Fibroblast of gingiva (primary cell): Measurements from ENCODE around the gene CCDC33.

Source experiments
- DNase-seq: peaks from one replicate; pipeline ENCODE4 v3.0.0-alpha.2; 2011; ENCODE audit warnings: low read depth

CCDC33 gene

DNA sequence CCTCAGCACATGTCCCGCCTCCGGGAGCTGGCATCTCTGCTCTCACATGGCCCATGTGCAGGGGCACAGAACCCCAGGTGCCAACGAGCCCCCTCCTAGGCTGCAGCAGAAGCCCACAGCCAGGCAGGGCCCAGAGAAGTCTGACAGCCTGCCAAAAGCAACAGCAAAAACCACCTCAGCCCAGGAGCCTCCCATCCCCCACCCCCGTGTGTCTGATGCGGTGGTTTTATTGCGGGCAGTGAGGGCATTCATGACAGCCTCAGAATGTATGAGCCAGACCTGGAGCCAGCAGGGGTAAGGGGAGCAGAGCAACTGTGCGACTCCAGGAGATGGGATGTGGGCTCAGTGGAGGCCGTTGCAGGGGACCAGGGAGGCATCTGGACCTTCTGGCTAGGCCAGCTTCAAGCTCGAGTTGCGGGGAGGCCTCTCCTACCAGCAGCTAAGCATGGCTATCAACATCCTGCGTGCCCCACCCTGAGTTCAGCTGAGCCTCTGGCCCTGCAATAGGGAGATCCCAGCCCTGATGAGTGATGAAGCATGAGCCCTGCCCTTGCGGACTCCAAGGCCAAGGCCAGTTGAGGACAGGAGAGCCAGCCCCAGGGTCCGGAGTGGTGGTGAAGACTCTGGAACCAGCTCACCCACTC, 78.8 kb downstream of the CCDC33 start:
- DNase-seq: no peak

DNA sequence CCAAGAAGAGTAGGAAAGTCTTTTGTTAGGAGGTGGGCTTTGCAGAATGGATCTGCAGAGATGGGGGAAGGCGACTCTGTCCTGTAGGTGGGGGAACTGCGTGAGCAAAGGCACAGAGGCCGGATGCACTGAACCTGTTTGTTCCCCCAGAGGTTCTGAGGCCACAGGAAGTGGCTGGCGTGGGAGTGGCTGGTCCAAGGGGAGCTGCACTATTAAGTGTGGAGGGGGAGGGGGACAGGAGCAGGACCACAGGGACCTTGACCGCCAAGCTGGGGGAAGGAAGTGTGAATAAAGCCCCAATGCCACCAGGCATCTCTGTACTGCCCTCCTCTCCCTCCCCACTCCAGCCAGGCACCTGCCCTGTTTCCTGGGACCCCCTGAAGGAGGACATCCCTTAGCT, 79.5 kb downstream of the CCDC33 start:
- no peak for DNase-seq

DNA sequence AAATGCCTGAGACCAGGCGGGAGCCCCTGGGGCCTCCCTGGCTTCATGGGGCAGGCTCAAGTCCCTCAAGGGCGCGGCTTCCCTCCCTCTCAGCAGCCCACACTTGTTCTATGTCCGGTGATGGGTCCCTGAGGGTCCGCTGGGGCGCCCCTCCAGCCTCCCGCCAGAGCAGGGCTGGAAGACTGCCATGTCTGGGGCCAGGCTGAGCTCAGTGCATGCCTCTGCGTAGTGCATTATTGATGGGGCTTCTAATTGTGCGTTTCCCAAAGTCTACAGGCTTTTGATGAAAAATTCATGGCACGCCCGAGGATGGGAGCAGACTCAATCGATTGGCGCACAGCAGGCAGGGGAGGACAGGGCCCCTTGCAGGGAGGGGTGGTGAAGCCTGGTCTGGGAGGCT, 80.0 kb downstream of the CCDC33 start:
- no peak for DNase-seq

DNA sequence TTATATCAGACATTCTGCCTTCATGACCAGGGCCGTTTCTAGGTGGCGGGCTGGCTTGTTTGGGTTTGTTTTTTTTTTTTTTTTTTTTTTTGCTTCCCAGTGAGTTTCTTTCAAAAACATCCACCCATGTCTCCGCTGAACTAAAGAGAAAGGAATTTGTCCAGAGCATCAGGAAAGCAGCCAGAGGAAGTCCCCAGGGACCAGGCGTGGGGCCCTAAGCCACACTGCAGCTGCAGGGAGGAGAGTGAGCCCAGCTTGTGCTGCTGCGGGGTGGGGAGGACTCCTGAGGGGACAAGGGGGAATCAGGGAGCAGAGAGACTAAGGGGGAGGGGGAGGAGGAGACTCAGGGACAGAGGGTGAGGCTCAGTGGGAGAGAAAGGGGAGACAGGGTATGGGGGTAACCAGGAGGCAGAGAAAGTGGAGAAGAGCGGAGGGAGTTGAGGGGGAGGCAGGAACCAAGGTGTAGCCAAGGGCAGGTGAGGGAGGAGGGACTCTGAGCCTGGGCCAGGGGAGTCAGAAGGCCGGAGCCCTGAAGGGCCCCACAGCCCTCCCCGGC, 81.8 kb downstream of the CCDC33 start:
- peak; percentile 94 for DNase-seq

DNA sequence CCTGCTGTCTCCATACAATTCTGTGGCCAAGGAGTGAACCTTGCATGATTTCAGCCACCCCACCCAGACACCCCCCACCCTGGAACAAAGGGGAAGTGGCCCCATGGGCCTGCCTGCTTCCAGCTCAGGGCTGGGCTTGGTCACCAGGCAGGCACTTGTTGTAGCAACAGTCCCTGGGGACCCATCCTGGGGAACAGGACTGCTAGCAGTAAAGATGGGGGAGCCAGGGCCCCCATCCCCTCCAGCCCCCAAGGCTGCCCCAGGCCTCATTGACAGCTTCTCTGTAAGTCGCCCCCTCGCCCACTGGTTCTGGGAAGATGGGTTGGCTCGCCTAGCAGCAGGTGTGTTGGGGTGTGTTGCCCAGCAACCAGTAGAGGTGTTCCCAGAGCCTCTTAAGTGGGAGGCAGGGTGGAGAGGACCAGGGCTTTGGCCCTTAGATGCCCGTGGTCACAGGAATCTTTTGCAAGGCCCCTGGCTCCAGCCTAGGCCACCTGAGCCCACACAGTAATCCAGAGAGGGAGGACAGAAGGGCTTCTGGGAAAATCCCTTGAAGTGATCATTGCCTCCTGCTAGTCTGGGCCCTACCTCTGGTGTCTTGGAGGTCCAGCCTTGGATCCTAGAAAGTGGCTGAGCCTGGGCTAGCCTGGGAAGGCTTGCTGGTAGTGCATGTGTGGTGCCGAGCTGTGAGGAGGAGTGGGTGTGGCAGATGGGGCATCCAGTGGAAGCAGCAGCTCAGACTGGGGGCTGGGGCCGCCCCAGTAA, 82.4 kb downstream of the CCDC33 start:
- no peak for DNase-seq

DNA sequence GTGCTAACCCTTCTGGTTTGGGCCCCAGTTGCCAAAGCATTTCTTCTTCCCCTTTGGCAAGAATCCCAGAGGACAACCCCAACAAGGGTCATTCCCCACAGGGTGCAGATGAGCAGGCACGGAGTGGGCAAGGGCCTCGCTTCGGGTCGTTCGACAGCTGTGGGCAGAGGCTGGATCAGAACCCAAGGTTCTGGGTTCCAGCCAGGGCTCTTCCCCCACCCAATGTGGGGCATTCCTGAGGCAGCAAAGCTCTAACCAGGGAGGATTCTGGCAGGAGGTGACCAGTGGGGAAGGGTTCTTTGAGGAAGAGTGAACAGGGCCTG, 83.0 kb downstream of the CCDC33 start:
- no peak for DNase-seq

DNA sequence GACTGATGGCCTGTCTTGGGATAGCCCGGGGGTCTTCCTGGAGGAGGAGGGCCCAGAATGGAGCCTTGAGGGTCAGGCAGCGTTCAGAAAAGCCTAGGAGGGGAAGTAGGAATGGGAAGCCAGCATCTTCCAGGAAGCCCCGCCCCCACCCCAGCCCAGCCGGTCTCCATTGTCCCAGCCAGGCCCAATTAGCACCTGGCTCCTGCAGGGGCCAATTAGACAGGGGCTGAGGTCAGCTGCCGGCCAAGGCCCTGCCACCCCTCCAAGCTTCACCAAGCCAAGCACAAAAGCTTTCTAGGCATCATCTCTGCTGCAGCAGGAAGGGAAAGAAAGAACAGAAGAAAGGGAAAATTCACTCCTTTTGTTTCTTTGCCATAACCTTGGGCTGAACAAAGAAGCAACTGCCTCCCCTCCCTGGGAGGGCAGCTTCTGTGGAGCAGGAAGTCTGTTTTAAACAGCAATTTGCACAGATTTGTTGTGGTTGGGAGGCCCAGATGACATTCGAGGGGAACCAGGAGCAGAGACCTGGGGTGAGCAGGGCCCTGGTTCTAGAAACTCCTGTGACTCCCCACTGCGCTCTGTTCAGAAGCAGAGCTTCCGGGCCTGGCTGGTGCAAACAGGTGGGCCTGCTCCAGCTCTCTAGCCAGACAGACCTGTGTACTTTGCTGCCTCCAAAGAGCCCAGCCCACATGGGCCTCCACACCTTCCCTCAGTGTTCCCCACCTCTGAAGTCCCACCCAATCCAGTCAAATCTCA, 83.6 kb downstream of the CCDC33 start:
- no peak for DNase-seq

DNA sequence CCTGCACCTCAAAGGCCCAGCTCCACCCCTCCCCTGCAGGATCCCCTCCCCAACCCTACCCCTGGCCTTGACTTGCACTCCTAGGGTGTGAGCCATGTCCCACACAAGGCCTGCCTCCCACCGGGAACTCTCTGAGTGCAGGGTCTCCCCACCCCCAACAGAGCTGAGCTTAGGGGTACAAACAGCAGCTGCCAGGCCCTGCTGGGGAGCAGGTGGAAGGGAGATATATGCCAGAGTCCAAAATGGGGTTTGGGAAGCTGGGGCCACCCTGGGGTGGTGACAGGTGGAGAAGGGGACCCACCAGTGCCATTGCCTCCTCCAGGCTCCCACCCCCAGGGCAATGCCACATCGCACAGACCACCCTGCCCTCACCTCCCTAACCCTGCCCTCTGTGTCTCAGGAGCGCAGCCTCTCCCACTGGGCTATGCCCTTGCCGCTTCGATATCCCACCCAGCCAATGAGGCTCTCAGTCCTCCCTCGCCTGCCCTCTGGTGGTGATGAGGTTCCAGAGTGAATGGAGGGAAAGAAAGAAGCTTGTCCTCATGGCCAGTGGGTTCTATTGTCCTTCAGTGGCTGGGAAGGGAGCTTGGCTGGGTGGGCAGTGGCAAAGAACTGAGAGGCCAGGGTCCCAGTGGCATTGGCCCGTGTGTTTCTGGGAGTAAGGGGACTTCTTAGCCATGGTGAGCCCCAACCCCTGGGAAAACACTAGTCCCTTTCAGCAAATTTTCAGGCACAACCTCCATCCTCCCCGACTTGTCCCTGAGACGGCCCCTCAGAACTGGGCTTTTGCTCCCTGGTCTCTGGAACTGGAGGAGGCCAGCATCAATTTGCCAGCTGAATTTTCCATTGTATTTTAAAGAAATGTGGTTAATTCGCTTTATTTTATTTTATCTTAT, 84.5 kb downstream of the CCDC33 start:
- peak; percentile 36 for DNase-seq

DNA sequence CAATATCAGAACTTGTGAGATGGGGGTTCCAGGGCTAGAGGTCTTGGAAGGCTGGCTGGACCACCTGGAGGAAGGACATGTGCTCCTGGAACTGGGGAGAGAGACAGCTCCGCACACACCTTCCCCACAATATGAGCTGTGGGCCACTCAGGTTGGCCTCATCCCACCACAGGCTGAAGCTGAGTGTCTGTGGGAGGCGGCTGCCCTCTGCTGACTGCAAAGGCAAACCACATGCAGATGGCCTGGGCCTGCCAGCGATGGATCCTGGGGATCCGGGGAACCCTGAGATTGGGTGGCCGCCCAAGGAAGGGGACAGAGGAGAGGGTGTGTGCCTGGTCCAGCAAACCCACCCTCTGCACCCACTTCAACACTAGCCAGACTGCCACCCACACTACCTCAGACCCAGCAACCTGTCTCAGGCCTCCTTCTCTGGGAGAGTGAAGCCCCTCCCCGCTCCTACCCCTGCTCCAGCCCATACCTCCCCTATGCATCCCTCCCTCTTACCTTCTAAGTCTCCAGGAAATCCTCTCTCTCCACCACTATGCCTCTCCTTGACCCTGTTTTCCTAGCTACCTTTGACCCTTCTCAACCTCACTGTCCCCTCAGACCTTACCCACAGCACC, 86.5 kb downstream of the CCDC33 start:
- peak; percentile 38 for DNase-seq

DNA sequence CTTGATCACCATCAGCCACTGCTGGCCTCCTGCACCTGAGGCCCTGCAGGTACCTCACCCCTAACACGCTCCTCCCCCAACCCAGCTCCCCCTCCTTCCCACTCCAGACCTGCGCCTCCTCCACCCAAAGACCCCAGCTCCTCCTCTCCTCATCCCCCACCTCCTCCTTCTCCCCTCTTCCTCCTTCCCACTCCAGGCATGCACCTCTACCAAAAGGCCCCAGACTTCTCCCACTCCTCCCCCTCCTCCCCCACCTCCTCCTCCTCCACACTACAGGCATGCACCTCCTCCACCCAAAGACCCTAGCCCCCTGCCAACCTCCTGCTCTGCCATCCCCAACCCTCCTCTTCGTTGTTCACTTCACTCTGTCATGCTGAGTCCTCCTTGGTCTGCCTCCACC, 88.6 kb downstream of the CCDC33 start:
- DNase-seq: no peak

DNA sequence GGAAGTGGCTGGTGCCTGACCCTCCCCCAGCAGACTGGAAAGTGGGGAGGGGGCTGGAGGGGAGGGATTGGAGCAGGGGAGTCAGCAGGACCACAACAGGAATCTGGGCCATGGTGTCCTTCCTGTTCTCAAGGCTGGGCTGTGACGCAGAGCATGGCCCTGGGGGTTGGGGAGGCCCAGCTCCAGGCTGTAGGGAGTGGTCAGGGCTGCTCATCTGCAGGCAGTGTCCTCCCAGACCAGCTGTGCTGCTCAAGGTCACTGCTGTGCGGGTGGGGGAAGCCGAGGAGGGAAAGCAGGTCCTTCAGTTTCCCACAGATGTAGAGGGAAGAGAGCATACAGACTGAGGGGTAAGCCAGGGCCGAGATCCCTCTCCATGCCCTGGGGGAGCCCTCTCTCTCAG, 90.6 kb downstream of the CCDC33 start:
- no peak for DNase-seq

DNA sequence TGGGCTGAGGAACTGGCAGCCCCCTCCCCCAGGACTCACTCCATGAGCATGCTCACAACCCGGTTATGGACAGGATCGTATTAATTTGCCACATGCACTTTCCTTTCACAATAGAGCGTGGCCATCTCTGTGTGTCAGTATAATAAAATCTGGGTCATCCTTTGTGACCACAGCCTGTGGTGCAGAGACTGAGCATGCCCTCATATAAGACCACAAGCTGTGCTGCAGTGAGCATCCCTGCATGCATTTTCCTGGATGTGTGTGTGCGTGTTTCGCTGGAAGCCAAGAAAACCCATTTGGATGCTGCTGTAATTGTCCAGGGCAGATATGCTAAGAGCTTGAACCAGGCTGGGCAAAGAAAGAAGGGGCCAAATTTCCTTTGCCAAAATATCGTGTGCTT, 91.6 kb downstream of the CCDC33 start:
- DNase-seq: no peak

DNA sequence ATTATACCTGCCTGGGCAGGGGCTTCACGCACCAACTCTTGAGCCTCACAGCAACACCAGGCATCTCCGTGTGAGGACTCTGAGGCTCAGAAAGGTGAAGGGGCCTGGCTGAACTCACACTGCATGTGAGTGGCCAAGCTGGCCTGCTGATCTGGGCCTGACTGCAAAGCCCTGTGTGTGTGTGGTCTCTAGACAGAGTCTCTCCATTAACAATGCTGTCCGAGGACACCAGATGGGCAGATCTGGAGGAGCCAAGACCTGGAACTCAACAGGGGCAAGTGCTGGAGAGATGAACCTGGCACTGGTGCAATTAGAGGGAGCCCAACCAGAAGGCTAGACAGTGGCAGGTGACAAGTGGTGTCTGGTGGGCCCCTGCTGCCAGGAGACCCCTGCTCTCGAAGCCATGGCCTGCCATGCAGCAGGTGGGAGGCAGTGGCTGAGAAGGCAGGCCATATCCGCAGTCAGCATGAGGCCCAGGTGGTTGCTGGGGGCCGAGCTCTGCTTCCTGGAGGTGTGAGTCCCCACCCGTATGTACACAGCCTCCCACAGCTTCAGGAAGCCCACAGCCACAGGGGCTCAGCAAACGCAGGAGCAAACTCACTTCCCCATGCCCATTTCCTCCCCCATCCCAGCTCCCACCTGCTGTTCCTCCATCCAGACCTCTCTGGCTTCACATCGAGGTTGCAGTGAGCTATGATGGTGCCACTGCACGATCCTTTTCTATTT, 92.4 kb downstream of the CCDC33 start:
- no peak for DNase-seq

DNA sequence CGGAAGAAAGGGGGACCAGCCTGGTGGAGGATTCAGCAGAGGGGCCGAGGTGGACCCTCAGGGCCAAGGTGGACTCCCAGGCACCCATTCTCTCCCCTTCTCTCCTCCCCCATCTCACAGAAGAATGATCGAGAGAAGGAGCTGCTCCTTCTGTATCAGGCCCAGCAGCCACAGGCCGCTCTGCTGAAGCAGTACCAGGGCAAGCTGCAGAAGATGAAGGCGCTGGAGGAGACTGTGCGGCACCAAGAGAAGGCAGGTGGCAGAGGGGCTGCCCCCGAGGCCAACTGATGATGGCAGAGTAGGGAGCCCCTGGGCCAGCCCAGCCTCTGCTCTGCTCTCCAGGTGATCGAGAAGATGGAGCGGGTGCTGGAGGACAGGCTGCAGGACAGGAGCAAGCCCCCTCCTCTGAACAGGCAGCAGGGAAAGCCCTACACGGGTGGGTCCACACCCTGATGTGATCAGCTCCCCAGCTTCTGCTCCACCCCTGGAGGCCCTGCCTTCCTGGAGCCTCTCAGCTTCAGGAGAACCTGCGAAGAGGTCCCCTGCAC, 94.8 kb downstream of the CCDC33 start:
- DNase-seq: no peak

DNA sequence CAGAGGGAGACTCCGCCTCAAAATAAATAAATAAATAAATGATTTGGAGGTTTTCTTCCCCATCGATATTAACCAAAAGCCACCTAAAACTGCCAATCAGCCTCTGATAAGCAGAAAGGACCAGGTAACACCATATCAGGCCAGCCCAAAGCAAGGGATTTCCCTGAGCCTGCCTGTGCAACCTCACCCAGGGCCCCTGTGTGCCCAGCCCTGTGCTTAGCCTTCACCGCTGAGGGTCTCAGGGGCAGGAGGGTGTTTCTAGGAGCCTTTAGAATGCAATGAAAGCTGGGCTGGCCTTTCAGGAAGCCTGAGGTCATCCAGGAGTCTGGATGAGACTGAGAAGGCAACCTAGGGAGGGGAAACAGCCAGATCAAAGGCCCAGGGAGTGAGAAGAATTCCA, 95.9 kb downstream of the CCDC33 start:
- DNase-seq: no peak

DNA sequence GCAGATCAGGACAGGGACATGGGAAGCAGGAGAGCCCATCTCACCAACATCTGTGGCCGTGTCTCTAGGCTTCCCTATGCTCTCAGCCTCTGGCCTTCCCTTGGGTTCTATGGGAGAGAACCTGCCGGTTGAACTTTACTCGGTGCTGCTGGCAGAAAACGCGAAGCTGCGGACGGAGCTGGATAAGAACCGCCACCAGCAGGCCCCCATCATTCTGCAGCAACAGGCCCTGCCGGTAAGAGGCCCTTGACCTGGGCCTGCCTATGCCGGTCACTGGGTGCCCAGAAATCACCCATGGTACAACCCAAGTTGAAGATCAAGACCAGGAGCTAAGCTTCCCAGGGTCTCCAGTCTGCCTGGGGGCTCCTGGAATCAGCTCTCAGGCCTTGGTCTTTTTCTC, 96.5 kb downstream of the CCDC33 start:
- no peak for DNase-seq

DNA sequence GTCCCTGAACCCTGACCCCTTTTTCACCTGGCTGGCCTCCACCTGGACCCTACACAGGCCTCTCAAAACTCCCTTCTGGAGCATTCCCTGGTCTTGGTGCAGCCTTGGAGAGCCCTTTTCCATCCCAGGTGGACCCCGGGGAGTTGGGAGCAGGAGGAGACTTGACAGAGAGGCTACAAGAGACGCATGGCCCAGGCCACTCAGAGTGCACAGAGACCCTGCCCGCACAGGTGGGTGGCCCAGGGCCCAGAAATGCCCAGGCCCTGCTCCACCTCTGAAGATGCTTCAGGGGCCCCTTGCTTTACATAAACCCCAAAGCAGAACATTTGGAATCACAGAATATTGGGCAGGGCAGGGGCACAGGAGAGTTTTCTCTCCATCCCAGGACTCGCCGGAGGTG, 97.0 kb downstream of the CCDC33 start:
- no peak for DNase-seq

DNA sequence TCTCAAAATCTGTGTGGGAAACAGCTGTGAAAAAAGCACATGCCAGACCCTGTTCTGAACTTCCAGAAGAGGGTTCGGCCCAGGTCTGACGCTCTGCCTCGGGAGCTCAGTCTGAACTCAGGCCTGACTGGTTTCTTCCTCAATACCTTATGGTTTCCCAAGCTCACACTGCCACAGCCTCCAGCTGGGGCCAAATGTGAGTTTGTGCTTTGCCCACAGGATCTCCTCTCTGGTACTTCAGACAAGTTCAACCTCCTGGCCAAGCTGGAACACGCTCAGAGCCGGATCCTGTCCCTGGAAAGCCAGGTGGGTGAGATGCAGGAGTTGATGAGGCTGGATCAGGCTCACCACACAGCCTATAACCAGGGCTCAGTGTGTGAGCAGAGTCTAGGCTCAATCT, 97.5 kb downstream of the CCDC33 start:
- no peak for DNase-seq

DNA sequence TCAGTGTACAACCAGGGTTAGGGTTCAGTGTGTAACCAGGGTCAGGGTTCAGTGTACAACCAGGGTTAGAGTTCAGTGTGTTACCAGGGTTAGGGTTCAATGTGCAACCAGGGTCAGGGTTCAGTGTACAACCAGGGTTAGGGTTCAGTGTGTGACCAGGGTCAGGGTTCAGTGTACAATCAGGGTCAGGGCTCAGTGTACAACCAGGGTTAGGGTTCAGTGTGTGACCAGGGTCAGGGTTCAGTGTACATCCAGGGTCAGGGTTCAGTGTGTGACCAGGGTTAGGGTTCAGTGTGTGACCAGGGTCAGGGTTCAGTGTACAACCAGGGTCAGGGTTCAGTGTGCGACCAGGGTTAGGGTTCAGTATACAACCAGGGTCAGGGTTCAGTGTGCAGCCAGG, 98.0 kb downstream of the CCDC33 start:
- no peak for DNase-seq

DNA sequence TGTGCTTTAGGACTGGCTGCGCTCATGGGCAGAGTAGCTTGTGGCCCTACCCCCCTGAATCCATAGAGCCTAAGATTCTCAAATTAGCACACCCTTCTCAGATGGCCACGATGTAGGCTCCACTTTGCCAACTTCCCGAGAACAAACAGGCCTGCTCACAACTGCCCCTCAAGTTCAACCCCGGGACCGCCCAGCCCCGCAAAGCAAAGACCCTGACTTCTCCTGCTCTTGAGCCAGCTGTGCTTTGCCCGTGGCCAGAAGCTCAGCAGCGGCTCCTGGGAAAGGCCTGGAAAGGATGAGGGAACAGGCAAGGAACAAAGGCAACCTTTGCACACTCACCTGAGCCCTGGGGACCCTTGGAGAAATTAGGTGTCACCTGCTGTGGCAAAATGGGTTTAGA, 99.3 kb downstream of the CCDC33 start:
- DNase-seq: no peak
